HepG2 (cell line): ENCODE data around the gene GLIS2. TPM values are rescaled to one million over a fixed set of nuclear protein-coding genes. Genes with fewer than 3 reads are reported as not detected.

Experiments
- ETV5 ChIP-seq: IDR thresholded peaks from 2 replicates; pipeline ENCODE4 v1.6.1; 2018; ENCODE audit warnings: missing biosample characterization, missing genetic modification reagents, inconsistent platforms, borderline replicate concordance
- FOXC1 ChIP-seq: sonication (generic); formaldehyde crosslinking; IDR thresholded peaks from 2 replicates; pipeline ENCODE4 v1.8.0; 2022; ENCODE audit warnings: mild to moderate bottlenecking, missing genetic modification reagents, borderline replicate concordance
- GATAD2A ChIP-seq: IDR thresholded peaks from 2 replicates; pipeline ENCODE4 v1.6.1; 2016
- GPBP1L1 ChIP-seq: sonication (generic); formaldehyde crosslinking; IDR thresholded peaks from 2 replicates; pipeline ENCODE4 v1.5.0; 2020; ENCODE audit warnings: mild to moderate bottlenecking, missing genetic modification reagents
- HOXA5 ChIP-seq: sonication (generic); formaldehyde crosslinking; IDR thresholded peaks from 2 replicates; pipeline ENCODE4 v1.4.0; 2020; ENCODE audit warnings: missing genetic modification reagents
- KDM1A ChIP-seq: IDR thresholded peaks from 2 replicates; pipeline ENCODE4 v1.6.1; 2016; ENCODE audit warnings: missing compliant biosample characterization
- NFKB2 ChIP-seq: sonication (generic); formaldehyde crosslinking; IDR thresholded peaks from 2 replicates; pipeline ENCODE4 v1.4.0; 2020; ENCODE audit warnings: missing genetic modification reagents, borderline replicate concordance
- NKX3-1 ChIP-seq: sonication (generic); formaldehyde crosslinking; IDR thresholded peaks from 2 replicates; pipeline ENCODE4 v1.5.0; 2020; ENCODE audit warnings: missing genetic modification reagents
- PHF20 ChIP-seq: sonication (generic); formaldehyde crosslinking; IDR thresholded peaks from 2 replicates; pipeline ENCODE4 v1.5.0; 2020; ENCODE audit warnings: mild to moderate bottlenecking, missing genetic modification reagents
- REXO4 ChIP-seq: sonication (generic); formaldehyde crosslinking; IDR thresholded peaks from 2 replicates; pipeline ENCODE4 v1.8.0; 2022; ENCODE audit warnings: missing genetic modification reagents, mild to moderate bottlenecking, borderline replicate concordance
- STAG1 ChIP-seq: sonication (generic); formaldehyde crosslinking; IDR thresholded peaks from 2 replicates; pipeline ENCODE4 v1.4.0; 2020; ENCODE audit warnings: missing genetic modification reagents
- TRAFD1 ChIP-seq: sonication (generic); formaldehyde crosslinking; IDR thresholded peaks from 2 replicates; pipeline ENCODE4 v1.5.1; 2020; ENCODE audit warnings: missing genetic modification reagents, mild to moderate bottlenecking, borderline replicate concordance
- ZKSCAN1 ChIP-seq: fragments of 150-350 bp; IDR thresholded peaks from 2 replicates; pipeline ENCODE4 v1.6.1; 2014; ENCODE audit warnings: low read length
- ZNF550 ChIP-seq: sonication (generic); formaldehyde crosslinking; IDR thresholded peaks from 2 replicates; pipeline ENCODE4 v1.4.0; 2020; ENCODE audit warnings: mild to moderate bottlenecking, missing genetic modification reagents, borderline replicate concordance
- polyA plus RNA-seq, 8 experiments: library from polyadenylated mRNA; depleted of rRNA in 3 of 8; stranded (reverse) in 7 of 8; unstranded in 1 of 8; fragments of >200 nt; fragmentation: Illumina TruSeq in 4 of 8; extraction: Trizol in 4 of 8; gene quantifications; 2 replicates each; pipeline versions ENCODE4 v1.2.1 to v1.2.3, GENCODE V29; 2011 to 2016; ENCODE audit warnings: low read depth in 4 of 8, missing spikeins in 1 of 8, mixed read lengths in 1 of 8; ENCODE audit not compliant: insufficient read depth in 1 of 8
- total RNA-seq, 5 experiments: library from RNA; depleted of rRNA; stranded (reverse); fragments of >200 nt; fragmentation: Illumina TruSeq; extraction: Trizol; gene quantifications; 2 replicates each; pipeline ENCODE4 v1.2.3, GENCODE V29; 2016; ENCODE audit warnings: low read depth in 1 of 5
- TF ChIP-seq, protein P1 (sequence below): sonication (generic); formaldehyde crosslinking; IDR thresholded peaks from 2 replicates; pipeline ENCODE4 v1.4.0; 2020; ENCODE audit warnings: missing genetic modification reagents, borderline replicate concordance
- TF ChIP-seq, protein P2 (sequence below): sonication (generic); formaldehyde crosslinking; IDR thresholded peaks from 2 replicates; pipeline ENCODE4 v1.4.0; 2020; ENCODE audit warnings: missing genetic modification reagents

Gene GLIS2
- total and polyA plus RNA-seq, 2 of the 13 experiments (the other 11 are each of a cell fraction or from before 2014, with no cell fraction given) = 0.28 to 0.29 TPM

DNA sequence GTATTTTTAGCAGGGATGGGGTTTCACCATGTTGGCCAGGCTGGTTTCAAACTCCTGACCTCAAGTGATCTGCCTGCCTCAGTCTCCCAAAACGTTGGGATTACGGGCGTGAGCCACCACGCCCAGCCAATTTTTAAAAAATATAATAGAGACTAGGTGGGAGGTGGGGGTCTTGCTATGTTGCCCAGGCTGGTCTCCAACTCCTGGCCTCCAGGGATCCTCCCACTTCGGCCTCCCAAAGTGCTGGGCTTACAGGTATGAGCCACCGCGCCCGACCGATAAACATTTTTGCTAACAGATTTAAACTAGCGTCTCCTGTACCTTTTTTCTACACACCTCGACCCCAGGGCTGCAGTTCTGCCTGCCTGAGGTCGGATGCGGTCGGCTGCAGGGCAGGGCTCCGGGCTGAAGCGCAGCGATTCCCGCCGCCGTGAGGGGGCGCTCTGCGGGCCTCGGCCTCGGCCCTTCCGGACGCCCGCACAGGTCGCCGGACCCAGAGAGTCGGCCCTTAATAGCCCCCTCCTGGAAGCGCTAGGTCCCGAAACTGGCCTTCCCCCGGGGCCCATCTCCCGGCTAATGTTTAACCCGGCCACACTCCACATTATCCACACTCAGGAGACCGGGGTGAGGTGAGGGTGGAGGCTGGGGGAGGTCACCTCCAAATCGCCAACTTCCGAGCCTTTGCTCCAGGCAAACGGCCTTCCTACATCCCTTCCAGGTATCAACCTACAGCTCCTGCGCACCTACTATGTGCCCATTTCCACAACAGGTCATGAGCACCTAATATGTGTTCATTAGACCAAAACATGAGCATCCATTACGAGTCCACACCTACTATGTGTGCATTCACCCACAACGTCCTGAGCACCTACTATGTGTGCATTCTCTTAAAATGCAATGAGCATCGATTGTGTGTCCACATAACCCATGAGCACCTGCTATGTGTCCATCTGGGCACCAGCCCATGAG, 2.0 kb upstream of the GLIS2 start (continued):
- no peak for TF ChIP-seq REXO4 (CRISPR knock-in tag)
- TF ChIP-seq, protein P1, sequence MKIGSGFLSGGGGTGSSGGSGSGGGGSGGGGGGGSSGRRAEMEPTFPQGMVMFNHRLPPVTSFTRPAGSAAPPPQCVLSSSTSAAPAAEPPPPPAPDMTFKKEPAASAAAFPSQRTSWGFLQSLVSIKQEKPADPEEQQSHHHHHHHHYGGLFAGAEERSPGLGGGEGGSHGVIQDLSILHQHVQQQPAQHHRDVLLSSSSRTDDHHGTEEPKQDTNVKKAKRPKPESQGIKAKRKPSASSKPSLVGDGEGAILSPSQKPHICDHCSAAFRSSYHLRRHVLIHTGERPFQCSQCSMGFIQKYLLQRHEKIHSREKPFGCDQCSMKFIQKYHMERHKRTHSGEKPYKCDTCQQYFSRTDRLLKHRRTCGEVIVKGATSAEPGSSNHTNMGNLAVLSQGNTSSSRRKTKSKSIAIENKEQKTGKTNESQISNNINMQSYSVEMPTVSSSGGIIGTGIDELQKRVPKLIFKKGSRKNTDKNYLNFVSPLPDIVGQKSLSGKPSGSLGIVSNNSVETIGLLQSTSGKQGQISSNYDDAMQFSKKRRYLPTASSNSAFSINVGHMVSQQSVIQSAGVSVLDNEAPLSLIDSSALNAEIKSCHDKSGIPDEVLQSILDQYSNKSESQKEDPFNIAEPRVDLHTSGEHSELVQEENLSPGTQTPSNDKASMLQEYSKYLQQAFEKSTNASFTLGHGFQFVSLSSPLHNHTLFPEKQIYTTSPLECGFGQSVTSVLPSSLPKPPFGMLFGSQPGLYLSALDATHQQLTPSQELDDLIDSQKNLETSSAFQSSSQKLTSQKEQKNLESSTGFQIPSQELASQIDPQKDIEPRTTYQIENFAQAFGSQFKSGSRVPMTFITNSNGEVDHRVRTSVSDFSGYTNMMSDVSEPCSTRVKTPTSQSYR (CRISPR knock-in tag) = peak; percentile 53; the same call in 1 of the 2 replicates
- TF ChIP-seq HOXA5 (CRISPR knock-in tag) = peak; percentile 78
- peak; percentile 62 for TF ChIP-seq GATAD2A (CRISPR knock-in tag)
- peak; percentile 76; the same call in 1 of the 2 replicates for TF ChIP-seq NFKB2 (CRISPR knock-in tag)
- peak; percentile 73; the same call in 1 of the 2 replicates for TF ChIP-seq ETV5 (CRISPR knock-in tag)
- TF ChIP-seq NKX3-1 = peak; percentile 35; the same call in 1 of the 2 replicates
- TF ChIP-seq, protein P2, sequence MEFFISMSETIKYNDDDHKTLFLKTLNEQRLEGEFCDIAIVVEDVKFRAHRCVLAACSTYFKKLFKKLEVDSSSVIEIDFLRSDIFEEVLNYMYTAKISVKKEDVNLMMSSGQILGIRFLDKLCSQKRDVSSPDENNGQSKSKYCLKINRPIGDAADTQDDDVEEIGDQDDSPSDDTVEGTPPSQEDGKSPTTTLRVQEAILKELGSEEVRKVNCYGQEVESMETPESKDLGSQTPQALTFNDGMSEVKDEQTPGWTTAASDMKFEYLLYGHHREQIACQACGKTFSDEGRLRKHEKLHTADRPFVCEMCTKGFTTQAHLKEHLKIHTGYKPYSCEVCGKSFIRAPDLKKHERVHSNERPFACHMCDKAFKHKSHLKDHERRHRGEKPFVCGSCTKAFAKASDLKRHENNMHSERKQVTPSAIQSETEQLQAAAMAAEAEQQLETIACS (CRISPR knock-in tag) = 0 out of 2 replicates have a peak, but pooled peaks have one; percentile 41
- peak; percentile 86 for TF ChIP-seq KDM1A (CRISPR knock-in tag)
- TF ChIP-seq FOXC1 (CRISPR knock-in tag) = peak; percentile 61; the same call in 1 of the 2 replicates
- TF ChIP-seq ZKSCAN1 = peak; percentile 100
- no peak for TF ChIP-seq GPBP1L1 (CRISPR knock-in tag)
- 0 out of 2 replicates have a peak, but pooled peaks have one; percentile 12 for TF ChIP-seq PHF20 (CRISPR knock-in tag)
- peak; percentile 12; the same call in 1 of the 2 replicates for TF ChIP-seq ZNF550
- no peak for TF ChIP-seq TRAFD1 (CRISPR knock-in tag)
- peak; percentile 54 for TF ChIP-seq STAG1 (CRISPR knock-in tag)
